Transverse colon (tissue), 4 donors: ENCODE data around the gene ALKBH4. TPM values are rescaled to one million over a fixed set of nuclear protein-coding genes. Genes with fewer than 3 reads are reported as not detected.

Experiments used
- DNase-seq: peaks from one replicate; pipeline ENCODE4 v3.0.0-alpha.2; 2019
- H3K27ac ChIP-seq, 4 donors: fragments of 200-600 bp; sonication (generic); 2 replicates each; pipeline ENCODE4 v1.5.1; 2016 to 2018; ENCODE audit warnings: inconsistent platforms in 4 of 4
- H3K27me3 ChIP-seq: fragments of 200-600 bp; sonication (generic); 2 replicates; pipeline ENCODE4 v1.5.1; 2017; ENCODE audit warnings: inconsistent platforms
- H3K36me3 ChIP-seq, 4 donors: fragments of 200-600 bp; sonication (generic); 2 replicates each; pipeline ENCODE4 v1.5.1; 2017 to 2019; ENCODE audit warnings: inconsistent platforms in 4 of 4
- H3K4me1 ChIP-seq, 4 donors: fragments of 200-600 bp; sonication (generic); 2 replicates each; pipeline ENCODE4 v1.5.1; 2017 to 2020; ENCODE audit warnings: inconsistent platforms in 4 of 4
- H3K4me3 ChIP-seq, 4 donors: fragments of 200-600 bp; sonication (generic); 1 replicate in 1 of 4; 2 replicates in 3 of 4; pipeline versions ENCODE4 v1.5.1 to v1.6.1; 2017 to 2019; ENCODE audit warnings: inconsistent platforms in 4 of 4
- H3K9me3 ChIP-seq, 2 donors: fragments of 200-600 bp; sonication (generic); 2 replicates each; pipeline ENCODE4 v1.5.1; 2017 to 2019; ENCODE audit warnings: inconsistent platforms in 2 of 2
- CTCF ChIP-seq, 5 experiments: fragments of 200-600 bp in 3 of 5; fragments of 450-650 bp in 2 of 5; sonication (generic) in 3 of 5; IDR thresholded peaks; 1 replicate in 2 of 5; 2 replicates in 3 of 5; pipeline ENCODE4 v1.5.1; 2016 to 2017; ENCODE audit warnings: antibody characterized with exemption in 5 of 5, inconsistent platforms in 3 of 5, mild to moderate bottlenecking in 2 of 5, moderate library complexity in 1 of 5
- EP300 ChIP-seq: sonication (generic); formaldehyde crosslinking; IDR thresholded peaks from one replicate; pipeline ENCODE4 v1.6.1; 2017; ENCODE audit warnings: antibody characterized with exemption, low read depth
- POLR2A ChIP-seq: fragments of 450-650 bp; IDR thresholded peaks from one replicate; pipeline ENCODE4 v1.6.1; 2016; ENCODE audit warnings: antibody characterized with exemption, mild to moderate bottlenecking, moderate library complexity
- POLR2AphosphoS5 ChIP-seq, 3 donors: sonication (generic); formaldehyde crosslinking; IDR thresholded peaks; one replicate each; pipeline ENCODE4 v1.6.1; 2016; ENCODE audit warnings: antibody characterized with exemption in 3 of 3
- WGBS, 2 donors: methylation state at CpG; one replicate each; pipeline ENCODE4 v1.1.5; 2018; ENCODE audit warnings: low coverage in 1 of 2; 5-methylcytosine and 5-hydroxymethylcytosine counted together
- in situ Hi-C, 4 donors: fragments of 200-750 bp; cut with MboI; loops; one replicate each; pipeline versions ENCODE4 v1.15.0 to v1.15.1; 2017; ENCODE audit warnings: low sequenced_read_pairs in 3 of 4, low pct_ligation_motif_present in 1 of 4, low pct_unique_long_range_greater_than_20kb in 1 of 4
- intact Hi-C: fragments of 100-400 bp; cut with DNase I; formaldehyde crosslinking; loops from one replicate; pipeline ENCODE4 v1.15.1; 2023; ENCODE audit warnings: low total_unique reads
- total RNA-seq, 4 donors: library from RNA; depleted of rRNA; stranded (reverse); fragments of >200 nt; gene quantifications; one replicate each; pipeline ENCODE4 v1.1.0, GENCODE V29; 2016

ALKBH4 gene
- total RNA-seq, 4 donors from 2014 or later: 1.8 to 21.3 (median 14.0) TPM

DNA sequence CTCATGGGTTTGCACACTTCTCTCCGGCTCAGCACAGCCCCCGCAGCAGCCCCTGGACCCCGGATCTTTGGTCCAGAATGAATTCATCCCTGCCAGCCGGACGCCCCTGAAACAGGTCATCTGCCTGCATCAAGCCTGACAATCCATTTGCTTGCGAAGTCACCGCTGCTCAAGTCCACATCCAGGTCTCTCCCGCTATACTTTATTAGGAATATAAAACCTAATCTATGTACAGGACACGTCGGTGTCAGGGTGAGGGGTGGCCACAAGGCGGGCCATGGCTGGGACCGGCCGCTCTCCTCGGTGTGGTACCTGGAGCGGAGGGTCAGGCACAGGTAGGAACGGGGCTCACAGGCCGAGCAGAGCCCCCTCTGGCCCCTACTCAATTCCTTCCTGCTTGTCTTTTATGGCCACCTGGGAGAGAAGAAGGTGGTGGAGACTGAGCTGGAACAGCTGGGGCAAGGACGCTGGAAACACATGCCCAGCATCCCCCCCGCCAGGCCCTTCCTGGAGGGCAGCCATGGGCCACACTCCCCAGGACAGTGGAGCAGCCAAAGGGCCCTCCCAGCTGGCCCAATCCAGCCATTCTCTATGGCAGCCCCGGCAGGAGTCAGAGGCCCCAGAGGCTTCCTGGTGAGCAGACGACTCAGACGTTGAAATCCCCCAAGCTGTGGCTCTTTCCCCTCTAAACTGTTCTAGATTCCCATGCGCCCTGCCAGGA, 8.8 kb upstream of the ALKBH4 start:
- no peak for DNase-seq
- 82% methylated on average over 22 of the region's 23 CpGs; no CpG with 5 or more reads in 1 of the 2 donors for WGBS, 2 donors
- no peaks in the 10 kb centered on the region for H3K9me3 ChIP-seq
- no peak for TF ChIP-seq POLR2AphosphoS5 (IDR thresholded peaks at IDR 0.05)
- no peak for TF ChIP-seq POLR2A
- no peak for TF ChIP-seq EP300
- no peak for TF ChIP-seq CTCF (IDR thresholded peaks at IDR 0.05)
- H3K27me3 ChIP-seq: no peaks in the 10 kb centered on the region
- peaks cover 0 to 13% (median 10%) of the 10 kb centered on the region in 4 donors for H3K4me1 ChIP-seq
- H3K4me3 ChIP-seq: no peak overlapping the region
- no peak overlapping the region for H3K27ac ChIP-seq
- H3K36me3 ChIP-seq: peaks cover 0 to 7% (median 0%) of the 10 kb centered on the region in 4 donors
- in situ Hi-C loops: no loop called here
- intact Hi-C loops: no loop called here

- Histone ChIP-seq H3K4me1 (peaks cover 0 to 14% (median 10%) of the 10 kb centered on the region in 4 donors), H3K27me3 (no peaks in the 10 kb centered on the region), H3K36me3 (peaks cover 0 to 7% (median 0%) of the 10 kb centered on the region in 4 donors), H3K27ac (no peak overlapping the region), H3K9me3 (no peaks in the 10 kb centered on the region), H3K4me3 (no peak overlapping the region)
- DNase-seq: no peak
- 86% methylated on average over 31 of the region's 31 CpGs; no CpG with 5 or more reads in 1 of the 2 donors for WGBS, 2 donors
- intact Hi-C loops: no loop called here
- TF ChIP-seq EP300 (no peak), POLR2A (no peak), CTCF (IDR thresholded peaks at IDR 0.05) (no peak)
- in situ Hi-C loops: no loop called here
Measured at GRCh38 chr7:102472126-102473041, 7.7 kb upstream of the ALKBH4 start.

GRCh38 chr7:102471791-102472125, 7.1 kb upstream of the ALKBH4 start:
- peaks cover 0 to 7% (median 0%) of the 10 kb centered on the region in 4 donors for H3K36me3 ChIP-seq
- H3K27me3 ChIP-seq: no peaks in the 10 kb centered on the region
- H3K4me1 ChIP-seq: peaks cover 0 to 16% (median 10%) of the 10 kb centered on the region in 4 donors
- H3K4me3 ChIP-seq: no peak overlapping the region
- TF ChIP-seq POLR2A (no peak), EP300 (no peak), POLR2AphosphoS5 (IDR thresholded peaks at IDR 0.05) (no peak), CTCF (IDR thresholded peaks at IDR 0.05) (no peak)
- intact Hi-C loops (no loop called here), in situ Hi-C loops (no loop called here)
- DNase-seq: no peak
- no peak overlapping the region for H3K27ac ChIP-seq
- H3K9me3 ChIP-seq: no peaks in the 10 kb centered on the region
- WGBS, 2 donors: 88% methylated on average over 6 of the region's 6 CpGs; no CpG with 5 or more reads in 1 of the 2 donors
